HepG2 (cell line): ENCODE results near the gene CHDH. TPM values are rescaled to one million over a fixed set of nuclear protein-coding genes. Genes with fewer than 3 reads are reported as not detected.
A peak's percentile ranks its signal among the peaks of the same experiment; 100 is the strongest.

Source experiments
- AHR ChIP-seq: IDR thresholded peaks from 2 replicates; pipeline ENCODE4 v1.6.1; 2018; ENCODE audit warnings: missing genetic modification reagents, missing compliant biosample characterization
- BORCS8-MEF2B ChIP-seq: sonication (generic); formaldehyde crosslinking; IDR thresholded peaks from 2 replicates; pipeline ENCODE4 v1.8.0; 2022; ENCODE audit warnings: mild to moderate bottlenecking, missing genetic modification reagents
- CEBPG ChIP-seq: IDR thresholded peaks from 2 replicates; pipeline ENCODE4 v1.6.1; 2016
- CENPT ChIP-seq: sonication (generic); formaldehyde crosslinking; IDR thresholded peaks from 2 replicates; pipeline ENCODE4 v1.8.0; 2022; ENCODE audit warnings: low read depth, mild to moderate bottlenecking, moderate library complexity, missing genetic modification reagents
- CHD4 ChIP-seq: fragments of 200-600 bp; sonication (generic); IDR thresholded peaks from 2 replicates; pipeline ENCODE4 v1.7.0; 2017; ENCODE audit warnings: mild to moderate bottlenecking, low read length, borderline replicate concordance
- DNMT3B ChIP-seq: conservative IDR thresholded peaks from 2 replicates; pipeline ENCODE4 v1.6.1; 2016; ENCODE audit warnings: missing biosample characterization, control low read depth
- HDAC1 ChIP-seq: sonication (generic); formaldehyde crosslinking; IDR thresholded peaks from 2 replicates; pipeline ENCODE4 v1.5.1; 2020; ENCODE audit warnings: mild to moderate bottlenecking, missing genetic modification reagents
- KAT2B ChIP-seq: fragments of 150-350 bp; IDR thresholded peaks from 2 replicates; pipeline ENCODE4 v1.6.1; 2014; ENCODE audit warnings: low read depth, low read length, borderline replicate concordance
- NR1H2 ChIP-seq: sonication (generic); formaldehyde crosslinking; IDR thresholded peaks from 2 replicates; pipeline ENCODE4 v1.8.1; 2022; ENCODE audit warnings: low read depth, missing genetic modification reagents, borderline replicate concordance
- ZNF121 ChIP-seq: sonication (generic); formaldehyde crosslinking; IDR thresholded peaks from 2 replicates; pipeline ENCODE4 v1.5.0; 2020; ENCODE audit warnings: mild to moderate bottlenecking, missing genetic modification reagents
- ZNF232 ChIP-seq: sonication (generic); formaldehyde crosslinking; IDR thresholded peaks from 2 replicates; pipeline ENCODE4 v1.4.0; 2020; ENCODE audit warnings: missing genetic modification reagents, borderline replicate concordance
- ZNF263 ChIP-seq: sonication (generic); formaldehyde crosslinking; IDR thresholded peaks from 2 replicates; pipeline ENCODE4 v1.4.0; 2020; ENCODE audit warnings: missing genetic modification reagents
- ZNF343 ChIP-seq: sonication (generic); formaldehyde crosslinking; IDR thresholded peaks from 2 replicates; pipeline ENCODE4 v1.4.0; 2020; ENCODE audit warnings: mild to moderate bottlenecking, missing genetic modification reagents
- ZNF792 ChIP-seq: IDR thresholded peaks from 2 replicates; pipeline ENCODE4 v1.6.1; 2016
- polyA plus RNA-seq, 8 experiments: library from polyadenylated mRNA; depleted of rRNA in 3 of 8; stranded (reverse) in 7 of 8; unstranded in 1 of 8; fragments of >200 nt; fragmentation: Illumina TruSeq in 4 of 8; extraction: Trizol in 4 of 8; gene quantifications; 2 replicates each; pipeline versions ENCODE4 v1.2.1 to v1.2.3, GENCODE V29; 2011 to 2016; ENCODE audit warnings: low read depth in 4 of 8, missing spikeins in 1 of 8, mixed read lengths in 1 of 8; ENCODE audit not compliant: insufficient read depth in 1 of 8
- total RNA-seq, 5 experiments: library from RNA; depleted of rRNA; stranded (reverse); fragments of >200 nt; fragmentation: Illumina TruSeq; extraction: Trizol; gene quantifications; 2 replicates each; pipeline ENCODE4 v1.2.3, GENCODE V29; 2016; ENCODE audit warnings: low read depth in 1 of 5
- TF ChIP-seq, protein P1 (sequence below): sonication (generic); formaldehyde crosslinking; IDR thresholded peaks from 2 replicates; pipeline ENCODE4 v1.4.0; 2020; ENCODE audit warnings: mild to moderate bottlenecking, missing genetic modification reagents
- TF ChIP-seq, protein P2 (sequence below): sonication (generic); formaldehyde crosslinking; IDR thresholded peaks from 2 replicates; pipeline ENCODE4 v1.9.0; 2021; ENCODE audit warnings: mild to moderate bottlenecking, missing genetic modification reagents
- TF ChIP-seq, protein P3 (sequence below): sonication (generic); formaldehyde crosslinking; IDR thresholded peaks from 2 replicates; pipeline ENCODE4 v1.8.1; 2022; ENCODE audit warnings: mild to moderate bottlenecking, missing genetic modification reagents

The CHDH gene
- total and polyA plus RNA-seq, 2 of the 13 experiments (the other 11 are each of a cell fraction or from before 2014, with no cell fraction given), result 28.1 to 48.9 TPM

DNA sequence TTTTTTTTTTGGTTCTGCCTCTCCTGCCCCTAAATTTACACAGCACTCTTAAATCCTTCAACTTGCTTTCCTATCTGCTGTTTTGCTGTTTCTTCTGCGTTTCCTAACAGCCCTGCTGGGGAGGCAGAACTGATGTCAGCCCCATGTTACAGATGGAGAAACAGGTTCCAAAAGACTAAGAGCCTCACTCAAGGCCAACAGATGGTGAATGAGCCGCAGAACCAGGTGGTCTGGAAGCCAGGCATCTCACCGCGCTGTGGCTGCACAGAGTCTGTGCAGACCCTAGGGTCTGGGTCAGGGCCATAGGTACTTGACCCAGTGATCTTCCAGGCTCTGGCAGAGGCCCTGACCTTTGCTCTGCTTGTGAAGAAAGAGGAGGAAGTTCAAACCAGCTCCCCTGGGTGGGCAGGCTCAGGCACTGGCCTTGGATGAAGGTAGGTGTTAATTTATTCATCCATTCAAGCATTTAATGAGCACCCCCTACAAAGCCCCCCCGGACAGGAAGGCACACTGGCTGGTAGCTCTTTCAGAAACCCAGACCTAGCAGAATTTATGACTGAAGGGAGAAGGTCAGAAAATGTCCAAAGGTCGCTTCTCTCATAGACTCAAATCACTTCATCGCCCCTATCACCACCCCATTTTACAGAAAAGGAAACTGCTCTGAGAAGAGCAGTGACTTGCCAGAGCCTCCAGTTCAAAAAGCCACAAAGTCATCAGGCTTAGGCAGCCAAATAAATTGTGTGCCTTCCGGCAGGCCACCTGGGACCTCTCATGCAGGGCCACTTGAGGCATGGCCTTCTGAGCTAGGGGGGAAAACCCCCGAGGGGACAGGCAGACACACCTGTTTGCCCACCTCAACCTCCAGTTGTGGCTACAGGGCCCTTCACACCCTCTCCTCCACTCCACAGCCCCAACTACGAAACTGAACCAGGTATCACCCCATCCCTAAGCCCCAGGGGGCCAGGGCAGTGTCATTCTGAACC is 2.7 kb downstream of the CHDH start (continued):
- TF ChIP-seq, protein P1, sequence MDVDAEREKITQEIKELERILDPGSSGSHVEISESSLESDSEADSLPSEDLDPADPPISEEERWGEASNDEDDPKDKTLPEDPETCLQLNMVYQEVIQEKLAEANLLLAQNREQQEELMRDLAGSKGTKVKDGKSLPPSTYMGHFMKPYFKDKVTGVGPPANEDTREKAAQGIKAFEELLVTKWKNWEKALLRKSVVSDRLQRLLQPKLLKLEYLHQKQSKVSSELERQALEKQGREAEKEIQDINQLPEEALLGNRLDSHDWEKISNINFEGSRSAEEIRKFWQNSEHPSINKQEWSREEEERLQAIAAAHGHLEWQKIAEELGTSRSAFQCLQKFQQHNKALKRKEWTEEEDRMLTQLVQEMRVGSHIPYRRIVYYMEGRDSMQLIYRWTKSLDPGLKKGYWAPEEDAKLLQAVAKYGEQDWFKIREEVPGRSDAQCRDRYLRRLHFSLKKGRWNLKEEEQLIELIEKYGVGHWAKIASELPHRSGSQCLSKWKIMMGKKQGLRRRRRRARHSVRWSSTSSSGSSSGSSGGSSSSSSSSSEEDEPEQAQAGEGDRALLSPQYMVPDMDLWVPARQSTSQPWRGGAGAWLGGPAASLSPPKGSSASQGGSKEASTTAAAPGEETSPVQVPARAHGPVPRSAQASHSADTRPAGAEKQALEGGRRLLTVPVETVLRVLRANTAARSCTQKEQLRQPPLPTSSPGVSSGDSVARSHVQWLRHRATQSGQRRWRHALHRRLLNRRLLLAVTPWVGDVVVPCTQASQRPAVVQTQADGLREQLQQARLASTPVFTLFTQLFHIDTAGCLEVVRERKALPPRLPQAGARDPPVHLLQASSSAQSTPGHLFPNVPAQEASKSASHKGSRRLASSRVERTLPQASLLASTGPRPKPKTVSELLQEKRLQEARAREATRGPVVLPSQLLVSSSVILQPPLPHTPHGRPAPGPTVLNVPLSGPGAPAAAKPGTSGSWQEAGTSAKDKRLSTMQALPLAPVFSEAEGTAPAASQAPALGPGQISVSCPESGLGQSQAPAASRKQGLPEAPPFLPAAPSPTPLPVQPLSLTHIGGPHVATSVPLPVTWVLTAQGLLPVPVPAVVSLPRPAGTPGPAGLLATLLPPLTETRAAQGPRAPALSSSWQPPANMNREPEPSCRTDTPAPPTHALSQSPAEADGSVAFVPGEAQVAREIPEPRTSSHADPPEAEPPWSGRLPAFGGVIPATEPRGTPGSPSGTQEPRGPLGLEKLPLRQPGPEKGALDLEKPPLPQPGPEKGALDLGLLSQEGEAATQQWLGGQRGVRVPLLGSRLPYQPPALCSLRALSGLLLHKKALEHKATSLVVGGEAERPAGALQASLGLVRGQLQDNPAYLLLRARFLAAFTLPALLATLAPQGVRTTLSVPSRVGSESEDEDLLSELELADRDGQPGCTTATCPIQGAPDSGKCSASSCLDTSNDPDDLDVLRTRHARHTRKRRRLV (CRISPR knock-in tag), result no peak; the same call in 1 of the 2 replicates
- TF ChIP-seq BORCS8-MEF2B (CRISPR knock-in tag) (no peak; the same call in none of the 2 replicates), KAT2B (no peak), ZNF343 (CRISPR knock-in tag) (no peak), ZNF121 (CRISPR knock-in tag) (no peak), CHD4 (peak; percentile 95), CEBPG (peak; percentile 50; the same call in 1 of the 2 replicates), ZNF792 (CRISPR knock-in tag) (no peak), ZNF263 (CRISPR knock-in tag) (no peak), DNMT3B (CRISPR knock-in tag) (no peak), AHR (CRISPR knock-in tag) (no peak), NR1H2 (CRISPR knock-in tag) (no peak), HDAC1 (peak; percentile 55), ZNF232 (CRISPR knock-in tag) (peak; percentile 48; the same call in 1 of the 2 replicates), CENPT (no peak)
- TF ChIP-seq, protein P2, sequence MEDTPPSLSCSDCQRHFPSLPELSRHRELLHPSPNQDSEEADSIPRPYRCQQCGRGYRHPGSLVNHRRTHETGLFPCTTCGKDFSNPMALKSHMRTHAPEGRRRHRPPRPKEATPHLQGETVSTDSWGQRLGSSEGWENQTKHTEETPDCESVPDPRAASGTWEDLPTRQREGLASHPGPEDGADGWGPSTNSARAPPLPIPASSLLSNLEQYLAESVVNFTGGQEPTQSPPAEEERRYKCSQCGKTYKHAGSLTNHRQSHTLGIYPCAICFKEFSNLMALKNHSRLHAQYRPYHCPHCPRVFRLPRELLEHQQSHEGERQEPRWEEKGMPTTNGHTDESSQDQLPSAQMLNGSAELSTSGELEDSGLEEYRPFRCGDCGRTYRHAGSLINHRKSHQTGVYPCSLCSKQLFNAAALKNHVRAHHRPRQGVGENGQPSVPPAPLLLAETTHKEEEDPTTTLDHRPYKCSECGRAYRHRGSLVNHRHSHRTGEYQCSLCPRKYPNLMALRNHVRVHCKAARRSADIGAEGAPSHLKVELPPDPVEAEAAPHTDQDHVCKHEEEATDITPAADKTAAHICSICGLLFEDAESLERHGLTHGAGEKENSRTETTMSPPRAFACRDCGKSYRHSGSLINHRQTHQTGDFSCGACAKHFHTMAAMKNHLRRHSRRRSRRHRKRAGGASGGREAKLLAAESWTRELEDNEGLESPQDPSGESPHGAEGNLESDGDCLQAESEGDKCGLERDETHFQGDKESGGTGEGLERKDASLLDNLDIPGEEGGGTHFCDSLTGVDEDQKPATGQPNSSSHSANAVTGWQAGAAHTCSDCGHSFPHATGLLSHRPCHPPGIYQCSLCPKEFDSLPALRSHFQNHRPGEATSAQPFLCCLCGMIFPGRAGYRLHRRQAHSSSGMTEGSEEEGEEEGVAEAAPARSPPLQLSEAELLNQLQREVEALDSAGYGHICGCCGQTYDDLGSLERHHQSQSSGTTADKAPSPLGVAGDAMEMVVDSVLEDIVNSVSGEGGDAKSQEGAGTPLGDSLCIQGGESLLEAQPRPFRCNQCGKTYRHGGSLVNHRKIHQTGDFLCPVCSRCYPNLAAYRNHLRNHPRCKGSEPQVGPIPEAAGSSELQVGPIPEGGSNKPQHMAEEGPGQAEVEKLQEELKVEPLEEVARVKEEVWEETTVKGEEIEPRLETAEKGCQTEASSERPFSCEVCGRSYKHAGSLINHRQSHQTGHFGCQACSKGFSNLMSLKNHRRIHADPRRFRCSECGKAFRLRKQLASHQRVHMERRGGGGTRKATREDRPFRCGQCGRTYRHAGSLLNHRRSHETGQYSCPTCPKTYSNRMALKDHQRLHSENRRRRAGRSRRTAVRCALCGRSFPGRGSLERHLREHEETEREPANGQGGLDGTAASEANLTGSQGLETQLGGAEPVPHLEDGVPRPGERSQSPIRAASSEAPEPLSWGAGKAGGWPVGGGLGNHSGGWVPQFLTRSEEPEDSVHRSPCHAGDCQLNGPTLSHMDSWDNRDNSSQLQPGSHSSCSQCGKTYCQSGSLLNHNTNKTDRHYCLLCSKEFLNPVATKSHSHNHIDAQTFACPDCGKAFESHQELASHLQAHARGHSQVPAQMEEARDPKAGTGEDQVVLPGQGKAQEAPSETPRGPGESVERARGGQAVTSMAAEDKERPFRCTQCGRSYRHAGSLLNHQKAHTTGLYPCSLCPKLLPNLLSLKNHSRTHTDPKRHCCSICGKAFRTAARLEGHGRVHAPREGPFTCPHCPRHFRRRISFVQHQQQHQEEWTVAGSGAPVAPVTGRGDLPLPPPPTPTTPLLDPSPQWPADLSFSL (CRISPR knock-in tag), result no peak
- TF ChIP-seq, protein P3, sequence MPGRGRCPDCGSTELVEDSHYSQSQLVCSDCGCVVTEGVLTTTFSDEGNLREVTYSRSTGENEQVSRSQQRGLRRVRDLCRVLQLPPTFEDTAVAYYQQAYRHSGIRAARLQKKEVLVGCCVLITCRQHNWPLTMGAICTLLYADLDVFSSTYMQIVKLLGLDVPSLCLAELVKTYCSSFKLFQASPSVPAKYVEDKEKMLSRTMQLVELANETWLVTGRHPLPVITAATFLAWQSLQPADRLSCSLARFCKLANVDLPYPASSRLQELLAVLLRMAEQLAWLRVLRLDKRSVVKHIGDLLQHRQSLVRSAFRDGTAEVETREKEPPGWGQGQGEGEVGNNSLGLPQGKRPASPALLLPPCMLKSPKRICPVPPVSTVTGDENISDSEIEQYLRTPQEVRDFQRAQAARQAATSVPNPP, result no peak
